Activated T-cell treated with anti-CD3 and anti-CD28 coated beads for 4 hours (primary cell): ENCODE results near the gene FIGN.

Experiments
- DNase-seq: peaks from one replicate; pipeline ENCODE4 v3.0.0-alpha.2; 2020

FIGN gene

DNA sequence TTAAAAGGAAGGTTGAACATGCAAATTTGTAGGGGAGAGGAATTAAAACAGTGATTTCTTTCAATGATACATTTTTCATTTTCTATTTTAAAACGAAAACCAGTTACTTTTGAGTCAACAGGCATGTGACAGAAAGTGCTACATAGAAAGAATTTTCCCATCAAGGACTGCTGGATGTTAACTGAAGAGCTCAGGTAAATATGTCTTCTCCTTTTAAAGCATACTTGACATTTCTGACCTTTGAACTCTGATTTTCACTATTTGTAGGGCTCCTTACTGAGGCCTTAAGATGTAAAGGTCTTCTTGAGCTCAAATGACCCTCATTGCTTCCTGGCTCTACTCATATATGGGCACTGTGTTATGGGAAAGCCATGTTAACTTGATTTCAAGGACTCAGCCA lies 32.4 kb downstream of the FIGN start:
- no peak for DNase-seq

- no peak for DNase-seq
Observed at GRCh38 chr2:163701399-163702195, 34.2 kb downstream of the FIGN start.

DNA sequence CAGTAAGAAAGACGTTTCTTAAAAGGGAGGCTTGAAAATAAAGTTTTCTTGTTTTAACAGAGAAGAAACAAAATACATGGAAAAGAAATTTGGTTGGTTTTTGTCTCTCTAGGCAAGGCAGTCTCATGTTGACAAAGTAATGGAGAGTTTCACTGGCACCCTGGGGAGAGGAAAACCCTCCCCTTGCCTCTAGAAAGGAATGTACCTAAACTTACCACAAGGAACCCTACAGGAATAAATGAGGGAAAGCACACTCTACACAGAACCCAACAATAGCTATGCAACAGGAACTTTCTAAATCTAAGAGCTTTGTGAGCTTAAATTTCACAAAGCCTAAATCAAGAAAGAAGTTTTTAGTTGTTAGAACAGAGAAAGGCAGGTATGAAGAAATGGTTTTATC lies 37.0 kb downstream of the FIGN start:
- no peak for DNase-seq

DNA sequence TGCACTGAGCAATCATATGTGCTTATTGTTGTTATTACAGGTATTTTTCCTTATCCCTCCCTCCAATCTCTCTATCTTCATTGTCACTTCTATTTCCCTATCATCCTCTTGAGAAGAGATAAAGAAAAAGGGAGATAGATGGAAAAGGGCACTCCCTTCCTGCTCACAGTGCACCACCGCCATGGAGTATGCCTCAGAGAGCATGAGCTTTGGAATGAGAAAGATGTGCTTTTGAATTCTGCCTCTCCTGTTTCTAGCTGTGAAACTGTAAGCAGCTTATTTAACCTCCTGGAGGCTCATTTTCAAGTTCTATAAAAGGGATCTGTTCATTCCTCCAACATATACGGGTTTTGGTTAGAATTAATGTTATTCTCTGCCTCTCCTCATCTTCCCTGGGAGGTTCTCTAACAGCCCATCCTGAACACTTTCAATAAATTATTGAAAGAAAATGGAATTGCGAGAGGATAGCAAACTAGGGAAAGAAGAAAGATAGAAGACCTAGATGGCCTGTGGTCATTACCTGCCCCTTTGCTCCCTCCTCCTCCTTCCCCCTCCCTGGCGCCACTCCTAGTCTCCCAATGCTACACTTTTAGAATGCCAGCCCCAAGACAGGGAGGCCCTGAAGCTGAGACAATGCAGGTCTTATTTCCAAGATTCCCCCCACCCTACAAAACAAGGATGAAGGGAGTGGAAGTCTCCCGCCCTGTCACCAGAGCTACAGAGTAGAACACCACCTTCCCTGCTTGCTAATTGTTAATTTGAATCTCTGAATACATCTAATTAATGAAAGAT lies 37.8 kb downstream of the FIGN start:
- DNase-seq, result no peak

DNA sequence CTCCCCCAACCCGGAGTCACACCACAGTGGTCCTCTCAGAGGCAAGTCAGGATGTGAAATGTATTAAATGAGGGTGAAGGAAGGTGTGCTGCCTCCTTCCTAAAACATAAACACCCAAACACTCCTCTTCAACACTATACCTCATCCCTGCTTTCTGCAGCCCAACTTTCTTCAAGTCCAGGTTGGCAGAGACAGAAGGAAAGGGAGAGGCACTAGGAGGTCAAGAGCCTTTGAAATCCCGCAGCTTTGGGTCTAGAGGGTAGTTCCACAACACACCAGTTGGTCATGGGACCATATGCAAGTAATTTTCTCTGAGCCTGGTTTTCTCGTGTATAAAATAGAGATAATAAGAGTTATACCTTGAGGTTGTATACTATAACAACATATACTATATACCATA lies 38.4 kb downstream of the FIGN start:
- no peak for DNase-seq

DNA sequence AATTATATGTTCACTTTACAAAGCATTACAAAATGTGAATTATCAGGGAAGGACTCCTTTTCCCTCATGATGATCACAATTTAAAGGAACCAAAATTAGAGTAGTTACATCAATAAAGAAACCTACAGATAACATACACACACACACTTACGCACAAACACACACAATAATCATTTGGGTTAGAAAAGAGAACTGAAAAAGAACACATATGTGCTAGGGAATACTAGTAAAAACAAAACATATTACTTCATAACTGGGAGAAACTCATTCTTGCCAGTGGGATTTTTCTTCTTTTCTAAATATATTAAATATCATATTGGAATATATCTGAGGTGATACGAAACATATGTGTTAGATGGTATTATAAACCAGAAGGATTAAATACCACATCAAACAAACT lies 42.3 kb downstream of the FIGN start:
- no peak for DNase-seq

GRCh38 chr2:163692611-163693482 lies 43.0 kb downstream of the FIGN start:
- DNase-seq, result no peak

DNA sequence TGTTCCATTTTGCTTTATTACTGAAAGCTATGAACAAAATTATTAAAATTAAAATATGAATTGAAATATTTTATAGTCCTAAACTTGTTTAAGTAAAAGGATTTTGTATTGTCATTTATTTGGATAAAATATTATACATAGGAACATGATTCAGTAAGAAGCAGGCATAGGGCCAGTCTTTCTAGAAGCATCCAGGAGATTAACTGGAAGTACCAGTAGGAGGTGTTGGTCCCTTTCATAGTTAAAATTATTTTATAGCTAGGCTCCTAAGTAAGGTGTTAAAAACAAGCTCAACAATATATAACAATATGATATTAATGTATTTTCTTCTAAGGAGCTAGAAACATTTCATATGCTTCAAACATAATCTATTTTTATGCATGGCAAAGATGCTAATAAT lies 43.7 kb downstream of the FIGN start:
- no peak for DNase-seq

DNA sequence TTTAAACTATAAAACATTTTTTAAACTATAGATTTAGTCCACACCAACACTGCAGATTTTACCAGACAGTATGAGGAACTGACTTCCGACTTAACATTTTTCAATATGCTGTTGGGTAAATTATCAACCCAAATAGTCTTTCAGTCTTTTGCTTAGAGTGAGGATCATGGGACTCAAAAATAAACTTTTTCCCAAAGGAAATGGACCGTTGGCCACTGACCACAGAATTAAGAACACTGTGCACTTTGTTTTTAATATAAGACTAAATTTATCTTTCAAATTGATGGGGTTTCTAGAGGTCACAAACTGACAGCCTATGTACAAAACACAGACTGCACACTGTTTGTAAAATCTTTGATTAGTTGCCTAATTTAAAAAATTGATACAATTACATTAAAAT lies 44.9 kb downstream of the FIGN start:
- no peak for DNase-seq

GRCh38 chr2:163687217-163687616 lies 48.6 kb downstream of the FIGN start:
- no peak for DNase-seq

- no peak for DNase-seq
Observed at GRCh38 chr2:163686289-163686688, 49.5 kb downstream of the FIGN start.

- no peak for DNase-seq
Observed at GRCh38 chr2:163682695-163683094, 53.1 kb downstream of the FIGN start.

DNA sequence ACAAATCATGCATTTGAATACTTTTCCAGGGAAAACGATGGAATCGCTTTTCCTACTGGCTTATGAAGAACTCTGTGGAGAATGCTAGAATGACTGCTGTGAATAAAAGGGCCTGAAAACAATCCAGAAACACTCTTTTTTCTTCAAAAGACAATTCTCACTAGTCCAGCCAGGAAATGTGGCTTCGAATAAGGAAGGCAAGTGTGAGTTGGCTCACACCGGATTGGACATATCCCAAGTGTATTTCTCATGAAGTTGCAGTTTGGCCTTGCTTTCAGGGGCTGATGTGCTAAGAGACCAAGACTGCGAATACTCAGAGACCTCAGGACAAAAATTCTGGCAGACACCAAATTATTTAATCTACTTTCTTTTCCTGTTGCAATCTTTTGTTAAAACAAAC lies 54.1 kb downstream of the FIGN start:
- no peak for DNase-seq

DNA sequence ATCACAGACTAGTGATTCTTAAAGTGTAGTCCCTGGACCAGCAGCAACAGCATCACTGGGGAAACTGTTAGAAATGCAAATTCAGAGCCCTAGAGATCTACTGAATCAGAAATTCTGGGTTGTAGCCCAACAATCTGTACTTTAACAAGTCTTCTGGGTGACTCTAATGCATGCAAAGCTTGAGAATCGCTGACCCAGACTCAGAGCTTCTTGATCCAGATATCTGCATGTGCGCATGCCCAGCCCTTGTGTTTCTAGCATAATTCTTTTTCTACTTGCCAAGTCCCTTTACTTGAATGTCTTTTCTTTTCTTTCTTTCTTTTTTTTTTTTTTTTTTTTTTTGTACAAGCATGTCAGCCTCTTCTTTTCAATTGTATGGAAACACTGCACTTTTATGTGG lies 60.4 kb downstream of the FIGN start:
- no peak for DNase-seq

DNA sequence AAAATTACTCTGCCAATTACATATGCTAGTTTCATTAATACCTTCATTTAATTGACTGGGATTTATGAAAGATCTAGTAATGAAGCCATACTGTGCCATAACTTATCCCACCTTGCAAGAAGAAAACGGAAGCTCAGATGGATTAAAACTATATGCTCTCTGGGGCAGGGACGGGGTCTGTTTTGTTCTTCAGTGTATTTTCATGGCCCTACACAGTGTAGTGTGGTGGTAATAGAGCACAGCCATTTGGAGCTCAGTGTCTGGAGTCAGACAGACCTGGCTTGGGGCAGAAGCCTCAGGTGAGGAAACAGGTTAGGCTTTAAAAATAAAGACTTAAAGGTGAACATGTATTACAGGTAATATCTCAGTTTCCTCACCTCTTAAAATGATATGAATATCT lies 62.3 kb downstream of the FIGN start:
- no peak for DNase-seq

DNA sequence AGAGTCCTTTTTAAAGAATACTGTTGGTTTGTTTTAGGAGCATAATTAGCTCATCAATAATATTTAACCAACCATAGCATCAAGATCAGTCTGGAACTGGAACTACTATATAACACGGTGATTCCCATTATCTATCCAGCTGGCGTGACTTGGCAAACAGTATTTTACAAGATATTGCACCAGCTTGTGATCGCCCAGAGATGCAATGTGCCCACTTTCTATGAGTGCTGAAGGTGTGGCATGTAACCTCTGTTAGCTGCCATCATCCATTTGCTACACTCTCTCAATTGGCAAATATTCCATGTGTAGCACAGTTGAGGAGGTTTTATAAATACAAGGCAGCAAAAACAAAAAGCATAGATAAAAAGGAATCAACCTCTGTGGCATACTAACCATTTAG lies 64.9 kb downstream of the FIGN start:
- no peak for DNase-seq

GRCh38 chr2:163669506-163669905 lies 66.3 kb downstream of the FIGN start:
- no peak for DNase-seq

DNA sequence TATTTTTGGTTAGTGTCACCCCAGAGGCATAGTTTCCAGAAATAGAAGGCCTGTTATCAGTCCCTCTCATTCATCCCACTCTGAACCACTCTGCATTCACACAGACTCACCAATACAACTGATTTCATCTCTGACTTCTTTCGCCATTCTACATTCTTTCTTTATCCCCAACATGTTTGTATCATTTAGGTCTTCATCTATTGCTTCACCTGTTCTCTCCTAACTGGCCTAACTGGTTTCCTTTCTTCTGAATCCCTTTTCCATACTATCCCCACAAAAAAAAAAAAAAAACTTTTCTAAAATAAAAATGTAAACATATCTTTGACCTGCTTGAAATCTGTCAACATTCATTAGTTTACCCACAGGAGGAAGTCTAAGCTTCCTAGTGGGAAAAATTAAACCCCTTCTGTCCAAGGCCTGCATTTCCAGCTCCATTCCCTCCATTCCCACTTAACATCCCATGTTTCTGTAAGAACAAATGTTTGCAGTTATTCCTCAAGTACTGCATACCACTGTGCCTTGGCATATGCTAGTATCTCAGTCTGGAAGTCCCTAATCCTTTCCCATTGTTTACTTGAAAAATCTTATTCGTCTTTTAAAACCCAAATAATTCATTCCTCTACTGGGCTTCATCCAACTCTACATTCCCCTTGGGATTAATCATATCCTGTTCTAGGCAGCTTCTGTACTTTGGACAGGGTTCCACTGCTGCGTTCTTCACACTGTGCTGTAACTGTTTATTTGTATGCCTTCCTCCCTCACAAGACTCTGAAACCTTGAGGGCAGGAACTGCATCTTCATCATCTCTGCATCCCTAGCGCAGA lies 68.5 kb downstream of the FIGN start:
- DNase-seq, result no peak

DNA sequence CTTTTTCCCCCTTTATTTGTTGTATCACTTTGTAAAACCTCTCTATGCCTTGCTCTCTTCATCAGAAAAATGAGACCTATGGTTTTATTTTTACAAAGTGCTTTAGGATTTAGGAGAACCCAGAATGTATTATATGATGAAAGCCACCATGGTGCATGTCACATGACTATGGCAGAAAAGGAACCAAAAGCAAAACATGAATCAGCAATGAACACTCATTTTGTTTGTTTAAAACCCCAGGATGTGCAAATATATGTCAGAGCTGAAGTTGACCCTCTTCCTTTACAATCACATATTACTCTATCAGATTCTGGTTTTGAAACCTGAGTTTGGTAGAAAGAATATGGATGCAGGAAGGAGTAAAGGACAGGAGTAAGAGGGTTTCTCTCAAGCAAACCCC lies 70.0 kb downstream of the FIGN start:
- DNase-seq, result no peak

DNA sequence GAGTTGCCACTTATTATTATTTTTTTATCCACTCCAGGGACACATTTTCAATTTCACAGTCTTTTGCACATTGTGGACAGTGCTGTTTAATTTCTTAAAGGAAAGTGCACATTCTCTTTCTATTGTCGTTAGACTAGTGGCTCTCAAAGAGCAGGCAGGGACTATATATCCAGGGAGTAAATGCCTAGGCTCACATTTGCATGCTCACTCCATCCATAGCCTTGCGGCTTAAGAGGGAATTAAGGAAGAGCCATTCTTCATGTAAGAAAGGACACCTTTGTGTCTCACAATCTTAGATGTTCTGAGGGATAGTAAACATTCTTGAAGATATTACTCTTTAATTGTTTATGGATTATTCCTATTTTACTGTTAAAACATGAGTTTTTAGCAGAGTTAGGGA lies 70.8 kb downstream of the FIGN start:
- DNase-seq, result no peak

- DNase-seq, result no peak
Observed at GRCh38 chr2:163664610-163665009, 71.2 kb downstream of the FIGN start.

DNA sequence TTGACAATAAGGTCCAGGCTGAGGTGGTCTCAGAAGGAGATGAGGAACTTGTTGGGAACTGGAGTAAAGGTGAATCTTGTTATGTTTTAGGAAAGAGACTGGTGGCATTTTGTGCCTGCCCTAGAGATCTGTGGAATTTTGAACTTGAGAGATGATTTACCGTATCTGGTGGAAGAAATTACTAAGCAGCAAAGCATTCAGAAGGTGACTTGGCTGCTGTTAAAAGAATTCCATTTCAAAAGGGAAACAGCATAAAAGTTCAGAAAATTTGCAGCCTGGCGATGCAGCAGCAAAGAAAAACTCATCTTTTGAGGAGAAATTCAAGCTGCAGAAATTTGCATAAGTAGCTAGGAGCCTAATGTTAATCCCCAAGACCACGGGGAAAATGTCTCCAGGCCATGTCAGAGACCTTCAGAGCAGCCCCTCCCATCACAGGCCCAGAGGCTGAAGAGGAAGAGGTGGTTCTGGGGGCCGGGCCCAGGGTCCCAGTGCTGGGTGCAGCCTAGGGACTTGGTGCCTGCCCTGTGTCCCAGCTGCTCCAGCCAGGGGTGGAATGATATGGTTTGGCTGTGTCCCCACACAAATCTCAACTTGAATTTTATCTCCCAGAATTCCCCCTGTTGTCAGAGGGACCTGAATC lies 73.5 kb downstream of the FIGN start:
- DNase-seq, result no peak
